CD4-positive, alpha-beta memory T cell (primary cell): ENCODE results near the gene BRD7. TPM values are rescaled to one million over a fixed set of nuclear protein-coding genes. Genes with fewer than 3 reads are reported as not detected.
A peak's percentile ranks its signal among the peaks of the same experiment; 100 is the strongest.

ENCODE experiments used
- CTCF ChIA-PET: fragments of 350-600 bp; sonication (Branson Sonifier 250); formaldehyde crosslinking; loops from one replicate; lab custom pipeline; 2021; ENCODE audit warnings: inconsistent platforms; ENCODE audit not compliant: partially characterized antibody; lab: Charles Lee
- POLR2A ChIA-PET: fragments of 350-600 bp; sonication (Branson Sonifier 250); formaldehyde crosslinking; loops from one replicate; lab custom pipeline; 2021; ENCODE audit not compliant: partially characterized antibody; lab: Charles Lee
- DNase-seq, 5 donors: peaks; one replicate each; pipeline versions ENCODE4 v3.0.0 to v3.0.0-alpha.2; 2020 to 2022; ENCODE audit warnings: mixed read lengths in 1 of 5
- H3K27ac ChIP-seq: one replicate; pipeline ENCODE4 v1.7.0; 2013; ENCODE audit warnings: low read depth, low read length
- H3K27me3 ChIP-seq: 2 replicates; pipeline ENCODE4 v1.7.0; 2013; ENCODE audit warnings: mild to moderate bottlenecking, low read length, moderate library complexity; ENCODE audit not compliant: insufficient read depth
- H3K36me3 ChIP-seq: 2 replicates; pipeline ENCODE4 v1.7.0; 2013; ENCODE audit warnings: mild to moderate bottlenecking, low read length, moderate library complexity; ENCODE audit not compliant: insufficient read depth
- H3K4me1 ChIP-seq: 2 replicates; pipeline ENCODE4 v1.7.0; 2013; ENCODE audit warnings: mild to moderate bottlenecking, low read length, moderate library complexity; ENCODE audit not compliant: insufficient read depth
- H3K4me3 ChIP-seq, 2 donors: one replicate each; pipeline ENCODE4 v1.7.0; 2013; ENCODE audit warnings: low read length in 2 of 2, mild to moderate bottlenecking in 1 of 2
- H3K9me3 ChIP-seq, 2 donors: one replicate each; pipeline ENCODE4 v1.7.0; 2013; ENCODE audit warnings: low read length in 2 of 2, control low read depth in 1 of 2; ENCODE audit not compliant: control insufficient read depth in 1 of 2
- H3K27ac Mint-ChIP-seq, 7 donors: one replicate each; pipeline ENCODE4 v1.8.0; 2020 to 2021; ENCODE audit warnings: mixed read lengths in 7 of 7, mild to moderate bottlenecking in 6 of 7, inconsistent platforms in 3 of 7, moderate library complexity in 3 of 7
- H3K27me3 Mint-ChIP-seq, 2 donors: one replicate each; pipeline ENCODE4 v1.8.0; 2020 to 2021; ENCODE audit warnings: mixed read lengths in 2 of 2
- H3K36me3 Mint-ChIP-seq, 2 donors: one replicate each; pipeline ENCODE4 v1.8.0; 2020 to 2021; ENCODE audit warnings: mixed read lengths in 2 of 2, inconsistent platforms in 1 of 2, mild to moderate bottlenecking in 1 of 2
- H3K4me1 Mint-ChIP-seq, 4 donors: one replicate each; pipeline ENCODE4 v1.8.0; 2020 to 2021; ENCODE audit warnings: mixed read lengths in 4 of 4, mild to moderate bottlenecking in 1 of 4
- H3K4me3 Mint-ChIP-seq, 8 donors: one replicate each; pipeline ENCODE4 v1.8.0; 2020 to 2021; ENCODE audit warnings: mixed read lengths in 8 of 8, mild to moderate bottlenecking in 7 of 8, moderate library complexity in 6 of 8, inconsistent platforms in 3 of 8
- H3K9me3 Mint-ChIP-seq, 8 donors: one replicate each; pipeline ENCODE4 v1.8.0; 2020 to 2021; ENCODE audit warnings: mixed read lengths in 8 of 8, mild to moderate bottlenecking in 5 of 8, inconsistent platforms in 3 of 8, moderate library complexity in 1 of 8
- intact Hi-C: fragments of 100-400 bp; cut with micrococcal nuclease; formaldehyde crosslinking; loops from one replicate; pipeline ENCODE4 v1.15.1; 2023
- polyA plus RNA-seq, 2 donors: library from polyadenylated mRNA; unstranded; fragments of 300-500 nt; fragmentation: Illumina TruSeq; gene quantifications; one replicate each; pipeline ENCODE4 v1.2.3, GENCODE V29; 2021
- total RNA-seq, 2 experiments: library from RNA; stranded (reverse); gene quantifications; one replicate each; pipeline ENCODE4 v1.2.3, GENCODE V29; 2021

Gene BRD7
- total and polyA plus RNA-seq, 4 experiments from 2014 or later, result 18.1 to 97.7 (median 77.0) TPM

- peak overlapping the region; percentile 96 to 99 (median 98) for H3K27ac Mint-ChIP-seq
- no peaks in the 10 kb centered on the region for H3K27me3 Mint-ChIP-seq
- H3K36me3 ChIP-seq, result peaks cover 8% of the 10 kb centered on the region
- no peaks in the 10 kb centered on the region for H3K9me3 ChIP-seq
- intact Hi-C loops, result loop anchor here (1.0 kb wide), 1 partner anchor 8 kb away; the partner anchor contains the start of gene ADCY7
- peaks cover 11 to 57% of the 10 kb centered on the region in 2 donors for H3K36me3 Mint-ChIP-seq
- peak overlapping the region; percentile 90 to 98 (median 92) for H3K4me3 Mint-ChIP-seq
- H3K27ac ChIP-seq, result peak overlapping the region; percentile 71
- ChIA-PET CTCF (interaction anchor here (0.7 to 15.2 kb wide), 21 partner anchors 9 to 532 kb away, joined by 3 to 155 read pairs (median 4); partner anchors contain the start of genes ADCY7, BRD7 and CNEP1R1), POLR2A (interaction anchor here (0.7 to 12.4 kb wide), 31 partner anchors 8 to 507 kb away, joined by 3 to 252 read pairs (median 6); partner anchors contain the start of genes ADCY7, CNEP1R1, HEATR3 and SNX20)
- H3K4me3 ChIP-seq, result peak overlapping the region; percentile 77 to 90
- H3K4me1 ChIP-seq, result peaks cover 98% of the 10 kb centered on the region
- peaks cover 0 to under 1% (median 0%) of the 10 kb centered on the region in 8 donors for H3K9me3 Mint-ChIP-seq
- DNase-seq, result peak; percentile 60 to 66 (median 66)
- peaks cover 58 to 100% (median 89%) of the 10 kb centered on the region in 4 donors for H3K4me1 Mint-ChIP-seq
- no peaks in the 10 kb centered on the region for H3K27me3 ChIP-seq
These were observed 94.3 kb downstream of the BRD7 start for GRCh38 chr16:50274326-50275097.

- Histone ChIP-seq H3K4me3 (peak overlapping the region; percentile 77 to 90), H3K27ac (peak overlapping the region; percentile 71), H3K4me1 (peaks cover 98% of the 10 kb centered on the region), H3K9me3 (no peaks in the 10 kb centered on the region), H3K27me3 (no peaks in the 10 kb centered on the region), H3K36me3 (peaks cover 8% of the 10 kb centered on the region)
- Mint-ChIP-seq H3K4me3 (peak overlapping the region; percentile 90 to 98 (median 92)), H3K27me3 (no peaks in the 10 kb centered on the region), H3K9me3 (no peaks in the 10 kb centered on the region), H3K36me3 (peaks cover 11 to 59% of the 10 kb centered on the region in 2 donors), H3K27ac (peak overlapping the region; percentile 96 to 99 (median 98)), H3K4me1 (peaks cover 59 to 100% (median 89%) of the 10 kb centered on the region in 4 donors)
- ChIA-PET POLR2A (interaction anchor here (0.7 to 12.4 kb wide), 24 partner anchors 9 to 407 kb away, joined by 3 to 252 read pairs (median 8); partner anchors contain the start of genes ADCY7, HEATR3 and SNX20), CTCF (interaction anchor here (0.7 to 15.2 kb wide), 16 partner anchors 9 to 532 kb away, joined by 3 to 155 read pairs (median 7); partner anchors contain the start of genes ADCY7, BRD7 and CNEP1R1)
- peak; percentile 24 to 69 (median 35) for DNase-seq
- intact Hi-C loops, result loop anchor here (1.0 kb wide), 1 partner anchor 8 kb away; the partner anchor contains the start of gene ADCY7
These were observed 94.9 kb downstream of the BRD7 start for GRCh38 chr16:50273888-50274325.

- ChIA-PET POLR2A (interaction anchor here (0.9 to 12.4 kb wide), 17 partner anchors 9 to 408 kb away, joined by 3 to 252 read pairs (median 11); partner anchors contain the start of genes ADCY7 and SNX20), CTCF (interaction anchor here (0.6 to 15.2 kb wide), 10 partner anchors 10 to 533 kb away, joined by 3 to 155 read pairs (median 9); partner anchors contain the start of genes ADCY7 and BRD7)
- intact Hi-C loops, result no loop called here
- Histone ChIP-seq H3K4me3 (peak overlapping the region; percentile 77 to 90), H3K36me3 (peaks cover 8% of the 10 kb centered on the region), H3K27ac (peak overlapping the region; percentile 71), H3K4me1 (peaks cover 98% of the 10 kb centered on the region), H3K27me3 (no peaks in the 10 kb centered on the region), H3K9me3 (no peaks in the 10 kb centered on the region)
- Mint-ChIP-seq H3K9me3 (no peaks in the 10 kb centered on the region), H3K36me3 (peaks cover 14 to 59% of the 10 kb centered on the region in 2 donors), H3K4me1 (peaks cover 57 to 100% (median 88%) of the 10 kb centered on the region in 4 donors), H3K27me3 (no peaks in the 10 kb centered on the region), H3K4me3 (peak overlapping the region; percentile 90 to 98 (median 92)), H3K27ac (peak overlapping the region; percentile 96 to 99 (median 98))
- DNase-seq, result no peak
These were observed 95.5 kb downstream of the BRD7 start for GRCh38 chr16:50273382-50273690.

- Mint-ChIP-seq H3K4me1 (peaks cover 54 to 99% (median 85%) of the 10 kb centered on the region in 4 donors), H3K9me3 (no peaks in the 10 kb centered on the region), H3K4me3 (peak overlapping the region; percentile 45 to 98 (median 92)), H3K27me3 (no peaks in the 10 kb centered on the region), H3K36me3 (peaks cover 15 to 55% of the 10 kb centered on the region in 2 donors), H3K27ac (peak overlapping the region; percentile 96 to 99 (median 98))
- intact Hi-C loops, result no loop called here
- no peak for DNase-seq
- CTCF ChIA-PET, result interaction anchor here (0.6 to 15.2 kb wide), 10 partner anchors 9 to 534 kb away, joined by 3 to 155 read pairs (median 10); partner anchors contain the start of gene ADCY7
- POLR2A ChIA-PET, result interaction anchor here (1.1 to 12.4 kb wide), 12 partner anchors 8 to 408 kb away, joined by 3 to 252 read pairs (median 14); partner anchors contain the start of genes ADCY7 and SNX20
- Histone ChIP-seq H3K4me3 (peak overlapping the region; percentile 77 to 90), H3K27me3 (no peaks in the 10 kb centered on the region), H3K4me1 (peaks cover 96% of the 10 kb centered on the region), H3K9me3 (no peaks in the 10 kb centered on the region), H3K27ac (peak overlapping the region; percentile 71), H3K36me3 (peaks cover 8% of the 10 kb centered on the region)
These were observed 96.0 kb downstream of the BRD7 start for GRCh38 chr16:50272687-50273381.

GRCh38 chr16:50272111-50272571 lies 96.6 kb downstream of the BRD7 start:
- Histone ChIP-seq H3K9me3 (no peaks in the 10 kb centered on the region), H3K27me3 (no peaks in the 10 kb centered on the region), H3K4me1 (peaks cover 89% of the 10 kb centered on the region), H3K36me3 (peaks cover 8% of the 10 kb centered on the region), H3K27ac (peak overlapping the region; percentile 71), H3K4me3 (no peak overlapping the region)
- Mint-ChIP-seq H3K27me3 (no peaks in the 10 kb centered on the region), H3K4me3 (peak overlapping the region in 6 of 8 donors; percentile 90 to 98 (median 93)), H3K9me3 (no peaks in the 10 kb centered on the region), H3K4me1 (peaks cover 54 to 99% (median 85%) of the 10 kb centered on the region in 4 donors), H3K27ac (peak overlapping the region; percentile 53 to 99 (median 98)), H3K36me3 (peaks cover 12 to 57% of the 10 kb centered on the region in 2 donors)
- intact Hi-C loops, result no loop called here
- no peak for DNase-seq
- CTCF ChIA-PET, result interaction anchor here (1.1 to 15.2 kb wide), 7 partner anchors 9 to 534 kb away, joined by 3 to 155 read pairs (median 10); partner anchors contain the start of gene ADCY7
- POLR2A ChIA-PET, result interaction anchor here (1.1 to 12.4 kb wide), 8 partner anchors 7 to 409 kb away, joined by 4 to 252 read pairs (median 42); partner anchors contain the start of genes ADCY7 and SNX20
